Neural cell (in vitro differentiated cells): ENCODE data around the gene NFIX.

ENCODE experiments used
- SMC3 ChIP-seq: fragments of 450-650 bp; conservative IDR thresholded peaks from 2 replicates; pipeline ENCODE4 v1.6.1; 2014; ENCODE audit warnings: antibody characterized with exemption, mild to moderate bottlenecking, moderate library complexity; ENCODE audit not compliant: poor library complexity
- TAF1 ChIP-seq: IDR thresholded peaks from 2 replicates; pipeline ENCODE4 v1.6.1; 2012; ENCODE audit warnings: low read depth
- TF ChIP-seq, protein P1 (sequence below): IDR thresholded peaks from 2 replicates; pipeline ENCODE4 v1.6.1; 2012; ENCODE audit warnings: borderline replicate concordance
- TF ChIP-seq, protein P2 (sequence below): fragments of 450-650 bp; IDR thresholded peaks from 2 replicates; pipeline ENCODE4 v1.5.1; 2014; ENCODE audit warnings: antibody characterized with exemption, mild to moderate bottlenecking, moderate library complexity; ENCODE audit not compliant: poor library complexity, severe bottlenecking

DNA sequence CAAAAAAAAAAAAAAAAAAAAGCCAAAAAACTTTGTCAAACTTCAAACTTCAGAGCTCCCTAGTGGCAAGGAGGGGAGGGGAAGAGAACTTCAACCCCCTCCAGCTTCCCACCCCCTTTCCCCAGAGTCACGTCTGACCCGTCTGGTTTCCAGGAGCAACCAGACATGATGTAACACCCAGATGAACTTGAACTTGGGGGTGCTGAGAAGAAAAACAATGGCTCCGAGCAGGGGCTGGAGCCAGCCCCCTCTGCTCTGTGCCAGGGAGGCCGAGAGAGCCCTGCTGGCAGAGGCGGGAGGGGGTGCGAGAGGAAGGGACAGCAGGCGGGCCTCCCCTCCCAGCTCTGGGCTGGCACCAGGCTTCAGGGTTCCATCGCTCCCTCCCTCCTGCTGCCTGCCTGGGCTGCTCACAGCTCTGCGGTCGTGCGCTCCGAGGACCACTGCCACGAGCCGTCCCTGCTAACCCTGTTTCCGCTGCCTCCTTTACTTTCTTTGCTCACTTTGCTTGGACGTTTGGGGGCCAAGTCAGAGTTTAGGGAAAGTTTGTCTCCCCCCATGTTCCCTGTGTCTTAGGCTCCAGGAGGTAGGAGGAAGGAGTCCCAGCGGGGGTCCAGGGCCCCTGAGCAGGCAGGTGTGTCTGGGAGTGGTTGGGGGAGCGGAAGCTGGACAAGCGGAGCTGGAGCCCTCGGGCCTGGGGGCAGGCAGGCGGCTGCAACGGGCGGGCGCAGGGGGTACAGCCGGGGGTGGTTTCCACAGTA is 96.3 kb downstream of the NFIX start:
- TF ChIP-seq, protein P1, sequence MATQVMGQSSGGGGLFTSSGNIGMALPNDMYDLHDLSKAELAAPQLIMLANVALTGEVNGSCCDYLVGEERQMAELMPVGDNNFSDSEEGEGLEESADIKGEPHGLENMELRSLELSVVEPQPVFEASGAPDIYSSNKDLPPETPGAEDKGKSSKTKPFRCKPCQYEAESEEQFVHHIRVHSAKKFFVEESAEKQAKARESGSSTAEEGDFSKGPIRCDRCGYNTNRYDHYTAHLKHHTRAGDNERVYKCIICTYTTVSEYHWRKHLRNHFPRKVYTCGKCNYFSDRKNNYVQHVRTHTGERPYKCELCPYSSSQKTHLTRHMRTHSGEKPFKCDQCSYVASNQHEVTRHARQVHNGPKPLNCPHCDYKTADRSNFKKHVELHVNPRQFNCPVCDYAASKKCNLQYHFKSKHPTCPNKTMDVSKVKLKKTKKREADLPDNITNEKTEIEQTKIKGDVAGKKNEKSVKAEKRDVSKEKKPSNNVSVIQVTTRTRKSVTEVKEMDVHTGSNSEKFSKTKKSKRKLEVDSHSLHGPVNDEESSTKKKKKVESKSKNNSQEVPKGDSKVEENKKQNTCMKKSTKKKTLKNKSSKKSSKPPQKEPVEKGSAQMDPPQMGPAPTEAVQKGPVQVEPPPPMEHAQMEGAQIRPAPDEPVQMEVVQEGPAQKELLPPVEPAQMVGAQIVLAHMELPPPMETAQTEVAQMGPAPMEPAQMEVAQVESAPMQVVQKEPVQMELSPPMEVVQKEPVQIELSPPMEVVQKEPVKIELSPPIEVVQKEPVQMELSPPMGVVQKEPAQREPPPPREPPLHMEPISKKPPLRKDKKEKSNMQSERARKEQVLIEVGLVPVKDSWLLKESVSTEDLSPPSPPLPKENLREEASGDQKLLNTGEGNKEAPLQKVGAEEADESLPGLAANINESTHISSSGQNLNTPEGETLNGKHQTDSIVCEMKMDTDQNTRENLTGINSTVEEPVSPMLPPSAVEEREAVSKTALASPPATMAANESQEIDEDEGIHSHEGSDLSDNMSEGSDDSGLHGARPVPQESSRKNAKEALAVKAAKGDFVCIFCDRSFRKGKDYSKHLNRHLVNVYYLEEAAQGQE = no peak
- TF ChIP-seq, protein P2, sequence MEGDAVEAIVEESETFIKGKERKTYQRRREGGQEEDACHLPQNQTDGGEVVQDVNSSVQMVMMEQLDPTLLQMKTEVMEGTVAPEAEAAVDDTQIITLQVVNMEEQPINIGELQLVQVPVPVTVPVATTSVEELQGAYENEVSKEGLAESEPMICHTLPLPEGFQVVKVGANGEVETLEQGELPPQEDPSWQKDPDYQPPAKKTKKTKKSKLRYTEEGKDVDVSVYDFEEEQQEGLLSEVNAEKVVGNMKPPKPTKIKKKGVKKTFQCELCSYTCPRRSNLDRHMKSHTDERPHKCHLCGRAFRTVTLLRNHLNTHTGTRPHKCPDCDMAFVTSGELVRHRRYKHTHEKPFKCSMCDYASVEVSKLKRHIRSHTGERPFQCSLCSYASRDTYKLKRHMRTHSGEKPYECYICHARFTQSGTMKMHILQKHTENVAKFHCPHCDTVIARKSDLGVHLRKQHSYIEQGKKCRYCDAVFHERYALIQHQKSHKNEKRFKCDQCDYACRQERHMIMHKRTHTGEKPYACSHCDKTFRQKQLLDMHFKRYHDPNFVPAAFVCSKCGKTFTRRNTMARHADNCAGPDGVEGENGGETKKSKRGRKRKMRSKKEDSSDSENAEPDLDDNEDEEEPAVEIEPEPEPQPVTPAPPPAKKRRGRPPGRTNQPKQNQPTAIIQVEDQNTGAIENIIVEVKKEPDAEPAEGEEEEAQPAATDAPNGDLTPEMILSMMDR = no peak
- TF ChIP-seq SMC3 (no peak), TAF1 (no peak)
